ENCODE data around the gene PLPPR4. TPM values are rescaled to one million over a fixed set of nuclear protein-coding genes. Genes with fewer than 3 reads are reported as not detected.

The PLPPR4 gene
- total RNA-seq, 1 donor: 1.8 TPM

DNA sequence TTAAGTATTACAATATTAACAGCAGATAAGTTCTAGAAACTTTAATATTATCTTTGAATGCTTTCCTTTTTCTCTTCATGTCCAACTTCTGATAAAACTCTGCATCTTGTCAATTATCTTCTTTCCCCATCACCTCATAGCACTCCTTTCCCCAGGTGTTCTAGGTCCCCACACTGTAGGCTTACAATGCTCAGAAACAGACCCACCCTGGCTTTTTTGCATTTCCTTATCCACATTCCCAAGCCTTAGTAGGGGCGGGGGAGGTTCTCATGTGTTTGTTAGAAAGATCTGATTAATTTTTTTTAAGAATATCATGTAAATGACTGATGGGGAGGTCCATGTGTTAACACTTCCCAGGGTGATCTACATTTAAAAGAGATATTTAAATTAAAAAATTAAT is 63.9 kb downstream of the PLPPR4 start:
- Histone ChIP-seq H3K4me2 (ENCODE audit: insufficient read depth, low read length) (no peak overlapping the region), H3K27ac (ENCODE audit: low read depth, low read length) (no peak overlapping the region), H3K36me3 (ENCODE audit: insufficient read depth, low read length) (no peaks in the 10 kb centered on the region), H3K27me3 (ENCODE audit: insufficient read depth, low read length) (no peaks in the 10 kb centered on the region), H4K20me1 (ENCODE audit: insufficient read depth, low read length) (no peaks in the 10 kb centered on the region), H3K4me3 (ENCODE audit: insufficient read depth, low read length) (no peak overlapping the region), H2AFZ (ENCODE audit: low read length) (no peak overlapping the region), H3K4me1 (ENCODE audit: insufficient read depth, low read length) (no peaks in the 10 kb centered on the region), H3K79me2 (ENCODE audit: insufficient read depth, low read length) (no peaks in the 10 kb centered on the region), H3K9me3 (ENCODE audit: low read depth, low read length) (no peaks in the 10 kb centered on the region)
- TF ChIP-seq, protein P1, sequence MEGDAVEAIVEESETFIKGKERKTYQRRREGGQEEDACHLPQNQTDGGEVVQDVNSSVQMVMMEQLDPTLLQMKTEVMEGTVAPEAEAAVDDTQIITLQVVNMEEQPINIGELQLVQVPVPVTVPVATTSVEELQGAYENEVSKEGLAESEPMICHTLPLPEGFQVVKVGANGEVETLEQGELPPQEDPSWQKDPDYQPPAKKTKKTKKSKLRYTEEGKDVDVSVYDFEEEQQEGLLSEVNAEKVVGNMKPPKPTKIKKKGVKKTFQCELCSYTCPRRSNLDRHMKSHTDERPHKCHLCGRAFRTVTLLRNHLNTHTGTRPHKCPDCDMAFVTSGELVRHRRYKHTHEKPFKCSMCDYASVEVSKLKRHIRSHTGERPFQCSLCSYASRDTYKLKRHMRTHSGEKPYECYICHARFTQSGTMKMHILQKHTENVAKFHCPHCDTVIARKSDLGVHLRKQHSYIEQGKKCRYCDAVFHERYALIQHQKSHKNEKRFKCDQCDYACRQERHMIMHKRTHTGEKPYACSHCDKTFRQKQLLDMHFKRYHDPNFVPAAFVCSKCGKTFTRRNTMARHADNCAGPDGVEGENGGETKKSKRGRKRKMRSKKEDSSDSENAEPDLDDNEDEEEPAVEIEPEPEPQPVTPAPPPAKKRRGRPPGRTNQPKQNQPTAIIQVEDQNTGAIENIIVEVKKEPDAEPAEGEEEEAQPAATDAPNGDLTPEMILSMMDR (IDR thresholded peaks at IDR 0.05; ENCODE audit: extremely low read depth, low read depth, low read length): no peak
- no peak for DNase-seq (ENCODE audit: insufficient read length, low spot score, missing footprints)

DNA sequence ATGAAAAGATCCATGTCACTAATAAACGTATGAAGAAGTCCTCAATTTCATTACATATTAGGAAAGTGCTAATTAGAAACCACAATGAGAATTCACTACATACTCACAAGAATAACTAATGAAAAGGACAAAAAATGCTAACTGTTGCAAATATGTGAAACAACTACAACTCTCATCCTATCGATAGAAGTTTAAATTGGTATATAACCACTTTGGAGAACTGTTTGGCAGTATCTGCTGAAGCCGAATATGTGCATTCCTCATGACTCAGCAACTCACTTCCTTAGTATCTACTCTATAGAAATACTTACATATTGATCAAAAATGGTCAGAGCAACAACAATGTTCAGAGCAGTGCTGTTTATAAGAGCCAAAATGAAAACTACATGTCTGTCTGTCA is 66.8 kb downstream of the PLPPR4 start:
- DNase-seq (ENCODE audit: insufficient read length, low spot score, missing footprints): no peak
- no peak overlapping the region for H3K27ac ChIP-seq (ENCODE audit: low read depth, low read length)

DNA sequence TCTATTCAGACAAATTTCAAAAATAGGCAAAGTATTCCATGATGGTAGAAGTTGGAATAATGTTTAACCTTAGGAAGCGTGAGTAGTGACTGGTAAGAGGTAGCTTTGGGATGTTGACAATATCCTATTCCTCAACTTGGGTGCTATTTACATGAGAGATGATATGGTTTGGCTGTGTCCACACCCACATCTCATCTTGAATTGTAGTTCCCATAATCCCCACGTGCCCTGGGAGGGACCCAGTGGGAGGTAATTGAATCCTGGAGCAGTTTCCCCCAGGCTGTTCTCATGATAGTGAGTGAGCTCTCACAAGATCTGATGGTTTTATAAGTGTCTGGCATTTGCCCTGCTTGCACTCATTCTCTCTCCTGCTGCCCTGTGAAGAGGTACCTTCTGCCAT is 67.3 kb downstream of the PLPPR4 start:
- Histone ChIP-seq H3K4me2 (ENCODE audit: insufficient read depth, low read length) (no peak overlapping the region), H2AFZ (ENCODE audit: low read length) (no peak overlapping the region), H3K9me3 (ENCODE audit: low read depth, low read length) (no peaks in the 10 kb centered on the region), H3K4me1 (ENCODE audit: insufficient read depth, low read length) (no peaks in the 10 kb centered on the region), H3K27me3 (ENCODE audit: insufficient read depth, low read length) (no peaks in the 10 kb centered on the region), H3K27ac (ENCODE audit: low read depth, low read length) (no peak overlapping the region), H4K20me1 (ENCODE audit: insufficient read depth, low read length) (no peaks in the 10 kb centered on the region), H3K79me2 (ENCODE audit: insufficient read depth, low read length) (no peaks in the 10 kb centered on the region), H3K4me3 (ENCODE audit: insufficient read depth, low read length) (no peak overlapping the region), H3K36me3 (ENCODE audit: insufficient read depth, low read length) (no peaks in the 10 kb centered on the region)
- no peak for DNase-seq (ENCODE audit: insufficient read length, low spot score, missing footprints)
- TF ChIP-seq, protein P1 (IDR thresholded peaks at IDR 0.05; ENCODE audit: extremely low read depth, low read depth, low read length): no peak

More for the DNA sequence above, 66.8 kb downstream of the PLPPR4 start:
- no peaks in the 10 kb centered on the region for H3K36me3 ChIP-seq (ENCODE audit: insufficient read depth, low read length)
- no peaks in the 10 kb centered on the region for H3K9me3 ChIP-seq (ENCODE audit: low read depth, low read length)
- H3K4me1 ChIP-seq (ENCODE audit: insufficient read depth, low read length): no peaks in the 10 kb centered on the region
- no peaks in the 10 kb centered on the region for H4K20me1 ChIP-seq (ENCODE audit: insufficient read depth, low read length)
- no peaks in the 10 kb centered on the region for H3K27me3 ChIP-seq (ENCODE audit: insufficient read depth, low read length)
- H3K79me2 ChIP-seq (ENCODE audit: insufficient read depth, low read length): no peaks in the 10 kb centered on the region
- no peak overlapping the region for H2AFZ ChIP-seq (ENCODE audit: low read length)
- no peak overlapping the region for H3K4me3 ChIP-seq (ENCODE audit: insufficient read depth, low read length)
- H3K4me2 ChIP-seq (ENCODE audit: insufficient read depth, low read length): no peak overlapping the region
- TF ChIP-seq, protein P1 (IDR thresholded peaks at IDR 0.05; ENCODE audit: extremely low read depth, low read depth, low read length): no peak

DNA sequence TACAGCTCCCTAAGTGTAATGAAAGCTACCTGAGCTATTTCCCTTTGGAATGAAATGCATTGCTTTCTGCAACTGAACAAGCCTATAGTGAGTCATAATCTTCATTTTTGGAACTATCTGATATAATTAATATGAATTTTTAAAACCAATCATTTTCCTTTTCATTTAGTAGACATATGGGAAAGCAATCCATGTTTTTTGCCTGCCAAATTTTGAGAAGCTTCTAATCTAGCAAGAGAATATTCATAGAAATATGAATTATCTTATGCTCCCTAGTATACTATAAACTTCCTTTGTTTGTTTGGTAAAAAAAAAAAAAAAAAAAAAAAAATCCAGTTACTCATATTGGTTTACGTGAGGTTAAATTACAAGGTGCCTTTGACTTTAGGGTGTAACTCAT is 68.3 kb downstream of the PLPPR4 start:
- no peaks in the 10 kb centered on the region for H3K27me3 ChIP-seq (ENCODE audit: insufficient read depth, low read length)
- H3K4me2 ChIP-seq (ENCODE audit: insufficient read depth, low read length): no peak overlapping the region
- no peaks in the 10 kb centered on the region for H4K20me1 ChIP-seq (ENCODE audit: insufficient read depth, low read length)
- no peak overlapping the region for H2AFZ ChIP-seq (ENCODE audit: low read length)
- no peak for DNase-seq (ENCODE audit: insufficient read length, low spot score, missing footprints)
- H3K4me3 ChIP-seq (ENCODE audit: insufficient read depth, low read length): no peak overlapping the region
- H3K36me3 ChIP-seq (ENCODE audit: insufficient read depth, low read length): no peaks in the 10 kb centered on the region
- TF ChIP-seq, protein P1 (IDR thresholded peaks at IDR 0.05; ENCODE audit: extremely low read depth, low read depth, low read length): no peak
- no peaks in the 10 kb centered on the region for H3K79me2 ChIP-seq (ENCODE audit: insufficient read depth, low read length)
- H3K27ac ChIP-seq (ENCODE audit: low read depth, low read length): no peak overlapping the region
- no peaks in the 10 kb centered on the region for H3K9me3 ChIP-seq (ENCODE audit: low read depth, low read length)
- no peaks in the 10 kb centered on the region for H3K4me1 ChIP-seq (ENCODE audit: insufficient read depth, low read length)
